Embryonic facial prominence (tissue), 1 donor: ENCODE measurements around the gene FZR1.
"Not testable (repeated sequence)": the region's sequence is repeated elsewhere in the genome, so short reads cannot be mapped to it uniquely, and the experiment has no call there.

Source experiments
- DNase-seq: peaks from one replicate; pipeline ENCODE4 v3.0.0-alpha.2; 2016; ENCODE audit errors: extremely low spot score

FZR1 gene

DNA sequence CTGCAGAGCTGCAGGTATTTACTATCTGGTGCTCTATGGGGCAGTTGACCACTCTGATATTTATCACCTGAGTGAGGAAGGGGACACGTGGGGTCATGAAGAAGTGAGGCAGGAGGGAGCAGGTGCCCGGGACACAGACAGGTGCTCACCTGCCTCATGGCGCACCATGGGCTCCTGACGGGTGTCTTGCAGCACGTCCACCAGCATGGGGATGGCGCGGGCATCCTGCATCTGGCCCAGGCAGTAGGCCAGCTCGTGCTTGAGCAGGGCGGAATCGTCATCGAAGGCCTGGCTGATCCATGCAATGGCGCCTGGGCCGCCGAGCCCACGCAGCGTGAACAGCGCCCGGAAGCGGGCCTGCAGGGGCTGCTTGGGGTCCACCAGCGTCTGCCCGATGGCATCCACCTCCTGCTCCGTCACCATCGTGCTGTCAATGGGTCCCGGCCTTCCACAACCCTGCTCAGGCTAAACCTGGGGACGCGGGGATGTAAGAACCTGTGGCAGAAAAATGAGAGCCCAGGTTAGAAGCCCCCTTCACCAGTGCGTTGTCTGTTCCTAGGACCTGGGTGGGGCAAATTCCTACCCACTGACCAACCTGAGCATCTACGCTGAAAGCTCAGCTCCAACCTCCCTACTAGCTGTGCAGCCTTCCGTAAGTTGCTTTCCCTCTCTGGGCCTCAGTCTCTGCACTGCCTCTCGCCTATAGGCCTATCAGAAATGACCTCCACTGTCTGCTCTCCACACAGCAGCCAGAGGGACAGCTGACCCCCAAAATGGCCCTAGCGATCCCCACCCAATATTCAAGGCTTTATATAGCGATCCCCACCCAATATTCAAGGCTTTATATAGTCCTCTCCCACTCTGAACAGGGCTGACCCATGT lies 9.5 kb upstream of the FZR1 start:
- DNase-seq = no peak

GRCh38 chr19:3497757-3498520 lies 8.2 kb upstream of the FZR1 start:
- DNase-seq = no peak

DNA sequence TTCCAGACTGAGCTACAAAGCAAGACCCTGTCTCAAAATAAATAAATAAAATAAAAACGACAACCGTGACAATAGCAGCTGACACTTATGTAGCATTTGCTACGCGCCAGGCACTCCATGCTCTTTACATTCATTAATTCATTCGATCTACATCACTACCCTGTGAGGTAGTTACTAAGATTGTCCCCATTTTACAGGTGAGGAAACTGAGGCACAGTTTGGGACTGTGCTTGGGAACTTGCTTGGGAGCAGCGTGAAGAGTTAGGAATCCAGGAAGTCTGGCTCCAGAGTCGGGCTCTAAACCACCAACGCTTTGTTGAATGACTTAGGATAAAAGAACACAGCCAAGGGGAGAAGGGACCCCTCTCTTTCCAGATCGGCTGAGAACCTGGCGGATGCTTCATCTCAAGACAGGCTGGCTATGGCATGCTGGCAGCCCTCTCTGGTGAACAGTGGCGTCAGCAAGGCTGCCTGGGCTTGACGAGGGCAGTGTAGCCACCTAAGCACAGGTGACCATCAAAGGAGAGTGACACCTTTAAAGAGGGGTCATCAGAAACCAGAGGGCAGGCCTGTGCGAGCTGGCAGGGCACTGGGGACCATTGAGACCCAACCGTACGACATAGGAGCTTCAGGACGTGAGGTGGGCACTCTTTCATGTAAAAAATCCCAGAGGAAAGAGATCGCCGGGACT lies 6.2 kb upstream of the FZR1 start:
- no peak for DNase-seq

DNA sequence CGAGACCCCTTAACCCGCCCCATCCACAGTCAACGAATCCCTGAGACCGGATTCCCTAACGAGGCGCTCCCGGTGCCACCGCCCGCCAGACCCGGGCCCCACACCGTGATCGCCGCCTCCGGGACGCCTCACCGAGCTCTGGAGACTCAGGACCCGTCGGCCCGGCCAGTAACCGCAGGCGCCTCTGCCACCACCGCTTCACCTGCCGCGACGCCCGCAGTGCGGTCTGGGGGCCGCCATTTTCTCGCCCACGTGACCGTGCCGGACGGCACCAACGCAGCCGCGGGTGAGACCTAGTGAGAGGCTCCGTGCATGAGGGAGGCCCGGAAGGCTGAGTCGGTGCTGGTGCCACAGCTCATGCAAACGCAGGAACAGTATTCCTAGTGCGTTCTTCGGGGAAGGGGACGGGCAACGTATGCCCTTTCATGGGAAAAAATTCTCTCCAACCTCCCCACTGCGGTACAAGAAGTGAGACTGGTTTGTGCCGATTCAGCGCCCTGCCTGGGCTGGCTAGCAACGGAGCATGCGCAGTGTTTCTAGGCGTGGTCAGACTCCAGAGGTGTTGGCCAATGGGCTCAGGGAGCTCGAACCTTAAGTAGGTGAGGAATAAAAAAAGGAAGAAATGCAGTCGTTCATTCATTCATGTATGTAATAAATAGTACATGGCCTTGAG lies 5.5 kb upstream of the FZR1 start, which contains the start of gene DOHH:
Gene DOHH (minus strand): TSS at position 246 of the 673 bp plus-strand sequence. CDS start 3,860 bp downstream, outside the sequence.
- DNase-seq = peak; percentile 94

GRCh38 chr19:3501780-3502179 lies 4.3 kb upstream of the FZR1 start:
- DNase-seq = no peak

GRCh38 chr19:3503036-3503572 lies 3.0 kb upstream of the FZR1 start:
- DNase-seq = no peak

GRCh38 chr19:3504735-3505134 lies 1.4 kb upstream of the FZR1 start:
- DNase-seq = no peak

GRCh38 chr19:3506384-3507340 lies 551 bp downstream of the FZR1 start:
- no peak for DNase-seq

GRCh38 chr19:3507371-3508120 lies 1.4 kb downstream of the FZR1 start:
- no peak for DNase-seq

DNA sequence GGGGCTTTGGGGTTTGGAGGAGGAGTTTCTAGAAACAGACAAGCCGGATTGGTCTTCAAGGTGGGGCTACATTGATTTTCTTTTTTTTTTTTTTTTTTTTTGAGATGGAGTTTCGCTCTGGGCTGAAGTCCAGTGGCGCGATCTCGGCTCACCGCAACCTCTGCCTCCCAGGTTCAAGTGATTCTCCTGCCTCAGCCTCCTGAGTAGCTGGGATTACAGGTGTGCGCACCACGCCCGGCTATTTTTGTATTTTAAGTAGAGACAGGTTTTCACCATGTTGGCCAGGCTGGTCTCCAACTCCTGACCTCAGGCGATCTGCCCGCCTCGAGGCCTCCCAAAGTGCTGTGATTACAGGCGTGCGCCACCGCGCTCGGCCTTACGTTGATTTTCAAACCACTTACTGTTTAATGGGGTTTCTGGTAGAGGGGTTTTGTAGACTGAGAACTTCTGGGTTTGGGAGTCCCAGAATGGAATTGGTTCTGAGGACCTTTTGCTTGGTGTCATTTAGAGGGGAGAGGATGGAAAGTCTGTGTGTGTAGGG lies 2.1 kb downstream of the FZR1 start:
- DNase-seq = not testable (repeated sequence)

DNA sequence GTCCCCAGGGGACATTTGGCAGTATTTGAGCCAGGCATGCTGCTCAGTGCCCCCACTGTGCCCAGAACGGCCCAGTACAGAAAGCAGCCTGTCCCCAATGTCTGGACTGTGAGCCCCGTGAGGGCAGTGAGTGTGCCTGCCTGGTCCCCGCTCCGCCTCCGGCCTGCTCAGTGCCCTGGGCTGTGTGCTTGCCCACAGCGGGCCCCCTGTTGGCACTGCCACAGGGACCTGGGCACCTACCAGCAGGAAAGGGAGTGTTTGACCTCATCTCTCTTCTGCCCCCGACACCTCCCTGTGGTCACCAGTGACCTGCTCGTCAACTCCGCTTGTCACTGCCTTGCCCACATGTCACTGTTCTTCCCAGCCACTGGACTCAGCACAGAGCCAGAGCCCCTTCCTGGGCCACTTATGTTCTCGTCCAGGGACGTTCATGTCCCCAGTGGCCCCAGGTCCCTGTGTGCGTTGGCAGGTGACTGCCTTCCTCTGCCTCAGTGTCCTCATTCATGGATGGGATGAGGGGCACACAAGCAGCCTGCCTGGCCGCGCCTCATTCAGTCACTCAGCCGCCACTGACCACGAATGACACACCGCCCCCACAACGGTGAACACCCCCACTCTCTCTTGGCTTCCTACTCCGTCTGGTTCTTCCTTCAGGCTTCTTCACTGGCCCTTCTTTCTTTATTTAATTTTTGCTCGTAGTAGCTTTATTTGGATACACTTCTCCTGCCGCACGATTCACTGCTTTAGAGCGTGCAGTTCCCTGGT lies 2.8 kb downstream of the FZR1 start:
- no peak for DNase-seq

GRCh38 chr19:3509566-3509989 lies 3.5 kb downstream of the FZR1 start:
- no peak for DNase-seq

GRCh38 chr19:3510727-3511126 lies 4.6 kb downstream of the FZR1 start:
- DNase-seq = no peak

DNA sequence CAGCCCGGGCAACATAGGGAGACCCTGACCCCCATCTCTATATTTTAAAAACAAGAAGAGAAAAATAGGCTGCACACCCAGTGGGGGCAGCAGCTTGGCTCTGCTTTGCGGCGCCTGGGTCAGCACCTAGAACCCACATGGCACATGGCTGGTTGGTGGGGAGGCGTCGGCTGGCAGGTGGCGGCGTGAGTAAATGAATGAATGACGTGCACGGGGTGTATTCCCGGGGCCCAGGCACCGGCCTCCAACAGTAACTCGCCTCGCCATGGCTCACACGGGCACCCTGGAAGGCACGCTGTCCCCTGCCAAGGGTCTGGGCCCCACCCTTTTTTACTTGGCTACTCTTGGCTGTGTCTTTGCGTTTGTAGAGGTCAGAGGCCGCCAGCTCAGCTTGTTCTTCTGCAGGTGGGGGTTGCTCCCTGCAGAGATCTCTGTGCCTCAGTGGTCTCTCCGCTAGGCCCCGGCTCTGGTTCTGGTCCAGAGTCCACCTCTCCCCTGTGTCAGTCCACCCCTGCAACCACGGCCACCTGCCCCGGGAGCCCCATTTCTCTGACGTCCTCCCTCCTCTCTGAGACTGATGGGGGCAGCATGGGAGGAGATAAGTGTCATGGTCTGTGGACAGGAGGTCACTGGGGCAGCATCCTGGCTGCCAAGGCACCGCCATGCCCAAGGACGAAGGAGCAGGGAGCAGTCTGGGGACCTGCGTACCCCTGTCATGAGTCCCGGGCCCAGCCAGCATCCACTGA lies 5.6 kb downstream of the FZR1 start:
- DNase-seq = no peak

DNA sequence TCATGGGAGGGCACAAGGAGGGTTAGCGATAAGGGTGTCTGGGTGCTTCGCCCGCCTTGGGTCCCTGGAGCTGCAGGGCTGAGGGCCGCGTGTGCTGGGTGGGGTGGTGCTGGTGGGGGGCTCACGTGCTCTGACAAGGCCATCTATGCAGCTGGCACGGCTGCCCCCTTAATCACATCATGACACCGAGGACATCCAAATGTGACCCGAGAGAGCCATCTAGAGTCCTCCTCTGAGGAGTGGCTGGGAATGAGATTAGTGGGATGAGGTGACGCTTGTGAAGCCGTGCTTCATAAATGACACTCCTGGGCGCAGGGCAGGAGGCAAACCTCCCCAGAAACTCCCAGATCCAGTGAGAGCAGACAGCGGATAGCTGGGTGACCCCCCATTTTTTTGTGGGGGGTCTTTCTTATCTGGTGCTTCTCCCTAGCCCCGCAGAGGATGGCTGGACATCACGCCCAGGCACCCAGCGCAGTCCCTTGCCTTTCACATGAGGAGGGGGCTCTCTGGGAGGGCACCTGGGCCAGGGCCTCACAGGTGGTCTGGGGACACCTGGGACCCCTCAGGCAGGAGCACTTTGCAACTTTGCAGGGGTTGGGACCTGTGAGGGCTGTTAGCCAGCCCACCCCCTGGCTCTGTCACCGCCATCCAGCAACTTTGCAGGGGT lies 6.6 kb downstream of the FZR1 start:
- no peak for DNase-seq

DNA sequence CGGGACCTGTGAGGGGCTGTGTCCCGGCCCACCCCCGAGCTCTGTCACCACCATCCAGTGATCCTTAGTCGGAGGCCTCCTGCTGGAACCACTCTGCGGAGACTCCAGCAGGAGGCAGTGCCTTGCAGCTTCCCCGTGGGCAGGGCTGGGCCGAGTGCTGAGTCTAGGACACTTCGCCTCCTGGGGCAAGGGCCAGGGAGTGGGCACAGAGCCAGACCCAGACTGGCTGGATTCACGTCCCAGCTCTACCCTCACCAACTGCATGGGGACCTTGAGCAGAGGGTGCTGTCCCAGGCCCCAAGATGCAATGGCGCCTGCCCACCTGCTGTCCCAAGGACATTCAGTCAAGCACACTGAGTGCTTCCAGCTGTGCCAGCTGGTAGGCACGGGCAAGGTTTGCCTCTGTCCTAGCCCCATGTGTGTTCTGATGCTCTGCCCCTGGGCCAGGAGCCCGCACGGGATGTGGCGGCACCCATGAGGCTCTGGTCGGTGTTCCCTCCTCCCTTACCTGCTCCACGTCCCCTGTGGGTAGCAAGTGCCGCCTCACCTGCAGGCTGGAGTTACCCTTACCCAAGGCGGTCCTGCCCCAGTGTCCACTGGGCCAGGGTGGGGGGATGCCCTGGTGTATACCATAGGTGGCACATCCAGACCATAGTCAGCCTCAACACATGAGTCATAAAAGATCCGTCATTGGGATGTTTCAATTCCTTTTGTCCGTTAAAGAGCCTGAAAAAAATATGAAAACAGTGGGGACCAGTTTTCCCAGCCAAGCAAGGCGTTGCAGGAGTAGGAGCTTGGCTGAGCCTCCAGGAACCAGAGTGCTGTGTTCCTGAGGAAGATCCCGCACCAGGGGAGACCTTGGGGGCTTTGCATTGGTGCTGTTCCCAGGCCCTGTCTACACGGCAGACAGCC lies 7.4 kb downstream of the FZR1 start:
- DNase-seq = no peak
